Measurements from ENCODE around the gene LEPROT.

DNA sequence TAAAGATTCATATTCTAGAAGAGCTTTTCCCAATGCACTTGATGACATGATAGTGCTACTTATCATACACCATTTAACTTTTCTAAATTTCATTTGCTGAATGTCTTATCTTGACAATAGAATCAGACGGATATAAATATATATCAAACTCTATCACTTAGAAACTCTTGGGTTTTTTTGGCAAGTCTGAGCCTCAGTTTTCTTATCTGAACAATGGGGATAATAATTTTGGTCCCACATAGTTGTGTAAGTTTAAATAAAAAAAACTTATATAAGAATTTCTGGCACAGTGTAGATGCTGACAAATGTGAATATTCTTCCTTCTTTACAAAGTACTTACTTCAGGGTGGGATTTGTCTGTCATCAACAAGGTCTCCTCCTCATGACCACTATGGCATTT lies 21.5 kb upstream of the LEPROT start:
- TF ChIP-seq, protein P1, sequence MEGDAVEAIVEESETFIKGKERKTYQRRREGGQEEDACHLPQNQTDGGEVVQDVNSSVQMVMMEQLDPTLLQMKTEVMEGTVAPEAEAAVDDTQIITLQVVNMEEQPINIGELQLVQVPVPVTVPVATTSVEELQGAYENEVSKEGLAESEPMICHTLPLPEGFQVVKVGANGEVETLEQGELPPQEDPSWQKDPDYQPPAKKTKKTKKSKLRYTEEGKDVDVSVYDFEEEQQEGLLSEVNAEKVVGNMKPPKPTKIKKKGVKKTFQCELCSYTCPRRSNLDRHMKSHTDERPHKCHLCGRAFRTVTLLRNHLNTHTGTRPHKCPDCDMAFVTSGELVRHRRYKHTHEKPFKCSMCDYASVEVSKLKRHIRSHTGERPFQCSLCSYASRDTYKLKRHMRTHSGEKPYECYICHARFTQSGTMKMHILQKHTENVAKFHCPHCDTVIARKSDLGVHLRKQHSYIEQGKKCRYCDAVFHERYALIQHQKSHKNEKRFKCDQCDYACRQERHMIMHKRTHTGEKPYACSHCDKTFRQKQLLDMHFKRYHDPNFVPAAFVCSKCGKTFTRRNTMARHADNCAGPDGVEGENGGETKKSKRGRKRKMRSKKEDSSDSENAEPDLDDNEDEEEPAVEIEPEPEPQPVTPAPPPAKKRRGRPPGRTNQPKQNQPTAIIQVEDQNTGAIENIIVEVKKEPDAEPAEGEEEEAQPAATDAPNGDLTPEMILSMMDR (conservative IDR thresholded peaks at IDR 0.05; ENCODE audit: low read depth in 2 of 2): no peak
- TF ChIP-seq EZH2 (IDR thresholded peaks at IDR 0.05; ENCODE audit: low read depth, unreplicated experiment) (no peak), EZH2phosphoT487 (IDR thresholded peaks at IDR 0.05; ENCODE audit: unreplicated experiment) (no peak), STAT1 (IDR thresholded peaks at IDR 0.05; ENCODE audit: unreplicated experiment) (no peak), POLR2AphosphoS5 (IDR thresholded peaks at IDR 0.05; ENCODE audit: low read depth) (no peak), ZNF114 (CRISPR knock-in tag; IDR thresholded peaks at IDR 0.05) (no peak), CREB1 (CRISPR knock-in tag; IDR thresholded peaks at IDR 0.05; ENCODE audit: low read depth) (no peak)
- TF ChIP-seq, protein P2, sequence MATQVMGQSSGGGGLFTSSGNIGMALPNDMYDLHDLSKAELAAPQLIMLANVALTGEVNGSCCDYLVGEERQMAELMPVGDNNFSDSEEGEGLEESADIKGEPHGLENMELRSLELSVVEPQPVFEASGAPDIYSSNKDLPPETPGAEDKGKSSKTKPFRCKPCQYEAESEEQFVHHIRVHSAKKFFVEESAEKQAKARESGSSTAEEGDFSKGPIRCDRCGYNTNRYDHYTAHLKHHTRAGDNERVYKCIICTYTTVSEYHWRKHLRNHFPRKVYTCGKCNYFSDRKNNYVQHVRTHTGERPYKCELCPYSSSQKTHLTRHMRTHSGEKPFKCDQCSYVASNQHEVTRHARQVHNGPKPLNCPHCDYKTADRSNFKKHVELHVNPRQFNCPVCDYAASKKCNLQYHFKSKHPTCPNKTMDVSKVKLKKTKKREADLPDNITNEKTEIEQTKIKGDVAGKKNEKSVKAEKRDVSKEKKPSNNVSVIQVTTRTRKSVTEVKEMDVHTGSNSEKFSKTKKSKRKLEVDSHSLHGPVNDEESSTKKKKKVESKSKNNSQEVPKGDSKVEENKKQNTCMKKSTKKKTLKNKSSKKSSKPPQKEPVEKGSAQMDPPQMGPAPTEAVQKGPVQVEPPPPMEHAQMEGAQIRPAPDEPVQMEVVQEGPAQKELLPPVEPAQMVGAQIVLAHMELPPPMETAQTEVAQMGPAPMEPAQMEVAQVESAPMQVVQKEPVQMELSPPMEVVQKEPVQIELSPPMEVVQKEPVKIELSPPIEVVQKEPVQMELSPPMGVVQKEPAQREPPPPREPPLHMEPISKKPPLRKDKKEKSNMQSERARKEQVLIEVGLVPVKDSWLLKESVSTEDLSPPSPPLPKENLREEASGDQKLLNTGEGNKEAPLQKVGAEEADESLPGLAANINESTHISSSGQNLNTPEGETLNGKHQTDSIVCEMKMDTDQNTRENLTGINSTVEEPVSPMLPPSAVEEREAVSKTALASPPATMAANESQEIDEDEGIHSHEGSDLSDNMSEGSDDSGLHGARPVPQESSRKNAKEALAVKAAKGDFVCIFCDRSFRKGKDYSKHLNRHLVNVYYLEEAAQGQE (IDR thresholded peaks at IDR 0.05; ENCODE audit: unreplicated experiment): no peak
- TF ChIP-seq, protein P3, sequence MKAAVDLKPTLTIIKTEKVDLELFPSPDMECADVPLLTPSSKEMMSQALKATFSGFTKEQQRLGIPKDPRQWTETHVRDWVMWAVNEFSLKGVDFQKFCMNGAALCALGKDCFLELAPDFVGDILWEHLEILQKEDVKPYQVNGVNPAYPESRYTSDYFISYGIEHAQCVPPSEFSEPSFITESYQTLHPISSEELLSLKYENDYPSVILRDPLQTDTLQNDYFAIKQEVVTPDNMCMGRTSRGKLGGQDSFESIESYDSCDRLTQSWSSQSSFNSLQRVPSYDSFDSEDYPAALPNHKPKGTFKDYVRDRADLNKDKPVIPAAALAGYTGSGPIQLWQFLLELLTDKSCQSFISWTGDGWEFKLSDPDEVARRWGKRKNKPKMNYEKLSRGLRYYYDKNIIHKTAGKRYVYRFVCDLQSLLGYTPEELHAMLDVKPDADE (IDR thresholded peaks at IDR 0.05): no peak
